ENCODE results near the gene ALPG.
"Not testable (repeated sequence)": the region's sequence is repeated elsewhere in the genome, so short reads cannot be mapped to it uniquely, and the experiment has no call there.

ALPG gene

DNA sequence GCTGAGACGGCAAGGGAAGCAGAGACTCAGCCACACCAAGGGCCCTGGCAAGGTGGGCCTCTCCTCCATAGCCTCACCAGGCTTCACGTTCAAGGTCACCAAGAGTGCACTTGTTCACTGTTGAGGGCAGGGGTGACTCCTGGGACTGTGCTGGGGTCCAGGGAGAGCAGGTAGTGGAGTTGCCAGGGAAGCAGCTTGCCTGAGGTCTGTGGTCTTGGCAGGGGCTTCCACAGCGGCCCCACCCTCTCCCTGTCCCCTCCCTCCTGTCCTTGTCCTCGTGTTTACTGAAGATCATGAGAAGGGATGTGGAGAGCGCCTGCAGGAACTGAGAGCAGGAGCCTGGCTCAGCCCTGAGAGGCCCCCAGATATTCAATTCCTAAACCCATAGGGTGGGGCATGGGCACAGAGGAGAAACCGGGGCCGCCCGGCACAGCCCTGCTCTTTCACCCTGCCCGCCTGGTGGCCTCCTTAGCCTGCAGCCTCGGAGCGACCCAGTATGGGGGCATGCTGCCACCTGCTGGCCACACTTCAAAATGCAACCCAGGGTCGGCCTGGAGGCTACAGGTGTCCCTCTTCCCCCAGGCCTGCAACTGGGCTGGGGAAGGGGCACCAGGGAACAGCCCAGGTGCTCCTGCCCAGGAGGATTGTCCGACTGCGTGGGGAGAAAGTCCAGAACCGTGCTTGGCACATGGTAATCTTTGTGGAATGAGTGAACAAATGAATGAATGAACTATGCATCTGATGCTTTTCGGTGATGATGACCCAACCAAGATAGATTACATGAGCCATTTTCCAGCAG, 33.8 kb downstream of the ALPG start:
- DNase-seq (ENCODE audit: low read depth in 2 of 2), result peak; percentile 78 to 91

- no peak for DNase-seq (ENCODE audit: low read depth in 2 of 2)
Measured at GRCh38 chr2:232441147-232441651, 34.6 kb downstream of the ALPG start.

- DNase-seq (ENCODE audit: low read depth in 2 of 2), result not testable (repeated sequence)
Measured at GRCh38 chr2:232441922-232442321, 35.3 kb downstream of the ALPG start.

GRCh38 chr2:232442431-232442830, 35.8 kb downstream of the ALPG start:
- DNase-seq (ENCODE audit: low read depth in 2 of 2), result not testable (repeated sequence)

DNA sequence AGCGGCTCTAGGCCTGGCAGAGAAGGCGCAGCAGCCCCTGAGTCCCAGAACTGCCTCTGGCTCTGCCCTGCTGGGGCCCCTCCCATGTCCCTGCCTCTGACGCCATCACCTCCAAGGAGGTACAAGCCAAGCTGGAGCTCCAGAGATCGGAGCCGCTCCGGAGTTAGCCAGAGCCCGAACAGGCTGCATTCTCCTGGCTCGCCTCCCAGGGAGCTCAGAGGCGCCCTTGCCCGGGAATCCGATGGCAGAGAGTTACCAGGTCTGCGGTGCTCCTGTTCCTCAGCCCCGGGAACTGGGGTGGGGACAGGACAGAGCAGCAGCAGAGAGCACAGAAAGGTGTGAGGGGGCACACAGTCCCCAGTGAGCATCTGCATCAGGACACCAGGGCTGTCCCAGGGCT, 36.4 kb downstream of the ALPG start:
- not testable (repeated sequence) for DNase-seq (ENCODE audit: low read depth in 2 of 2)

- DNase-seq (ENCODE audit: low read depth in 2 of 2), result not testable (repeated sequence)
Measured at GRCh38 chr2:232443669-232444408, 37.2 kb downstream of the ALPG start.

- DNase-seq (ENCODE audit: low read depth in 2 of 2), result peak; percentile 61 to 75
Measured at GRCh38 chr2:232444409-232445148, 37.9 kb downstream of the ALPG start.

GRCh38 chr2:232445149-232445885, 38.7 kb downstream of the ALPG start:
- DNase-seq (ENCODE audit: low read depth in 2 of 2), result not testable (repeated sequence)

DNA sequence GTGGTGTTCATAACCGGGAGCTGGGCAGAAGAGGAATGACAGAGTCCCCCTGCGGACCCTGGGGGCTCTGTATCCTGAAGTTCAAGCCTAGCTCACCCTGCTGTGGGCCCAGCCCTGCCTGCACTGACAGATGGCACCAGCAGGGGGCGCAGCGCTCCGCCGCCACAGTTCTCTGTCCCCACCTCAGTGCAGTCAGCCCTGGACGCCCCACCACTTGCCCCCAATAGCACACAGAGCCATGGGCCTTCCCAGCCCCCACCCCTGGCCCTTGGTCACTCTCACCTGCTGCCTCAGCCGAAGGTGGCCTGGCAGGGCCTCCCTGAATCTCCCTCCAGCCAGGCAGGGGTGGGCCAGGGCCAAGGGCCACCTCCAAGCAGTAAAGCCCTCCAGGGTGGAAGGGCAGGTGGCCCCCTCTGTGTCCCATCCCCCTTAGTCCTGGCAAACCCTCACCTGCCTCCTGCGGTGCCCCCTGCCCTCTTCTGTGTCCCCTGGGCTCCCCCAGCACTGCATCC, 39.7 kb downstream of the ALPG start:
- not testable (repeated sequence) for DNase-seq (ENCODE audit: low read depth in 2 of 2)

DNA sequence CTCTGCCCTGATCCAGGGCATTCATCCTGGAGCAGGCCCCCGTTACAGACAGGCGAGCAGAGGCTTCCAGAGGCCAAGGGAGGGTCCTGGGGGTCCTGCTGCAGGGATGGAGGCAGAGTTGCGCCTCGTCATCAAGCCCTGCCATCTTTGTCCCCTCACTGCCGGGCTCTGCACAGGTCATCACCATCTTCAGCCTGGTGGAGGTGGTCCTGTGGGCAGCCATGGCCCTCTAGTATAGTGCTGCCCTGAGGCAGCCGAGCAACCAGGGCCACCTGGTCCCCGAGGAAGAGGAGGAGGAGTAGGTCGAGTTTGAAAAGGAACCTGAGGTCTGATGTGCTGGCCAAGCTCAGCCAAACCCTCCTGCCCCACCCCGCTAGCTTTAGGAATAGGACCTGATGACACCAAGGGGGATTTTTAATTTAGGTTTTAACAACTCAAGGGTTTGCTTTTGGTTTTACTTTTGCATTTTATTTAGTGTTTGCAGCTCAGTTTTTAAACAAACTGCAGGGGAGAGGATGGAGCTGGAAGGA, 40.5 kb downstream of the ALPG start:
- DNase-seq (ENCODE audit: low read depth in 2 of 2), result no peak

DNA sequence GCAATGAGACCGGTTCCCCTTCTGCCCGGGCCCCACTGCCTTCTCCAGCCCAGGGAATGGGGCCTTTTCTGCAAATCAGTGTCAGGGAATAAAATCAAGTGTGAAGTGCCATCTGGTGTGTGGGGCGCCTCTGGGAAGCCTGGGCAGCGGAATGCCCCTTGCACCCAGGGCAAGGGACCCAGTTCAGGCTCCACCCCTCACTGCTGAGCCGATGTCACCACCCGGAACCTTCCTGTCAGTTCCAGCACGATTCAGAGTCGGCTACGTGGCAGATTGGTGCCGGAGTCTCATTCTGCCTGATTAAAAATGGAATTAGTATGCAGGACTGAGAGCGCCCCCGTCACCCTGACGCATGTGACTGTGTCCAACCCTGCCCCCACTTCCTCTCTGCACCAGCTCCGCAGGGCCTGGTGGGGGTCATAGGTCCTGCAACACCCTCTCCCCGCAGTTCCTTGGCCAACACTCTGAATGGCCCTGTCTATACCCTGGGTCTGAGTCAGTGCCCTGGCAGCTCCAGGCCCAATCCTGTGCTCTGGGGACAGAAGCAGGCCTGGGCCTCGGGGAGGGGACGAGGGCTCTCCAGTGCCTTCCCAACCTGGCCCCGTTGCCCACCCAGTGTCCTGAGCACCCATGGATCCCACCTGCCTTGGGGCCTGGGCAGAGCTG, 41.1 kb downstream of the ALPG start:
- no peak for DNase-seq (ENCODE audit: low read depth in 2 of 2)

DNA sequence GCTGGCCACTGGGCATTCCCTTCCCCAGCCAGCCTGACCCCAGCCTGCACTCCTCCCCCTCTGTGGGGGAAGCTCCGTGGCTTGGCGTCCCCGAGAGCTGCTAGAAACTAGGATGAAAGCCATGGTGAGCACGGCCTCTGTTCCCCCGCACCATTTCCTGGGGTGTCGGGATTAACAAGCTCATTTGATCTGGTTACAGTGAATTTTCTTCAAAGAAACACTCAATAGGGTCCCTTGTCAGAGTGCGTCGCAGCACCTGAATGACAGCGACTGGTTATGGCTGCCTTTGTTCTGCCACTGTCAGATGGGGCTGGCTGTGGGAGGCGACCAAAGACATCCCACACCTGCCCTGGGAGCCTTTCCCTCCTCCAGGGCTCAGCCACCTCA, 41.7 kb downstream of the ALPG start:
- no peak for DNase-seq (ENCODE audit: low read depth in 2 of 2)

DNA sequence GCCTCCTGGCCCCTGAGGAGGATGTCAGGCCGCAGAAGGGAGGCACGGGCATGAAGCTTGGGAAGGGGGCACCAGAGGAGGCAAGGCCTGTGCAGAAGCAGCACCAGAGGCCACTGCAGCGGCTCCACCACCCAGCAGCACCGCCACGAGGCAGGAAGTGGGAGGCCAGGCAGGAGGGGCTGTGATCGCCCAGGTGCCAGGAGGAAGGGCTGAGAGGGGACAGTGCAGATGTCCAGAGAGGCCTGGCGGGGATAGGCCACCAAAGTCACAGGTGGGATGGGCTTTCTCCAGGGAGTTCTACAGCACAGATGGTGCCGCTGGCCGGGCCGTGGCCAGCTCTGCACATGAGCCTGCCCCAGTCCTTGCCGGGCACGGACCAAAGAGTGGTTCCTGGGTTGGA, 43.3 kb downstream of the ALPG start:
- no peak for DNase-seq (ENCODE audit: low read depth in 2 of 2)

DNA sequence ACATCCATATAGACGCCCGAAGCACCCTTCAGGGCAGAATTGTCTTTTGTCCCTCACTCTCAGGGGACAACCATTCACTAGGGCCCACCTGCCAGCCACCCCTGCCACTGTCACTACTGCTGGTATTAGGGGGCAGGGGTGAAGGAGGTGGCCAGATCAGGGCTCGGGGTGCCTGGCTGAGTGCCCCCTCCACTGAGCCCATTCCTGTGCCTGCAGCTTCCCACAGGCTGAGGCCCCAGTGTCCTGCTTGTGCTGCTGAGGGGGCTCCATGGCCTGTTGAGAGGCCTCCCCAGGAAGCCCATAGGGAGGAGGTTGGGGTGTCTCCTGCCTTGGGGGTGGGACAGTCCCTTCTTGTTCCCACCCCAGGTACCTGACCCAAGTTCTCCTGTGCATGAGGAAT, 45.0 kb downstream of the ALPG start:
- not testable (repeated sequence) for DNase-seq (ENCODE audit: low read depth in 2 of 2)

DNA sequence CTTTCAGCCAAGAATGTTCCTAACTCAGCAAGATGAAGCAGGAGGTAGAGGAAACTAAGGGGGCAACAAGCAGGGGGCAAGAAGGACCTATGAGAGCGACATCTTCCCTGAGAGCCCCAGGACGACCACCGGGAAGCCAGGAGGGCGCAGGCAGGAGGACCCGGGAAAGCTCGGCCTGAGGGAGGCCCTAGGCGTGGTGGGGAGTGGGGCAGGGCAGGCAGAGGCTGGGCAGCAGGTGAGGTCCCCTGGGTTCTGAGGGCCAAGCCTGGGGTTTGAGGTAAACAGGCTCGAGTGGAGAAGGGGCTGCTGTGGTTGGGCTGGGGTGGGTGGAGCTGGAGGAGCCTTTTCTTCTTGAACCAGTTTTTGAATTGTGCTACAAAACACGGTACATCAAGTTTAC, 48.0 kb downstream of the ALPG start:
- DNase-seq (ENCODE audit: low read depth in 2 of 2), result no peak

DNA sequence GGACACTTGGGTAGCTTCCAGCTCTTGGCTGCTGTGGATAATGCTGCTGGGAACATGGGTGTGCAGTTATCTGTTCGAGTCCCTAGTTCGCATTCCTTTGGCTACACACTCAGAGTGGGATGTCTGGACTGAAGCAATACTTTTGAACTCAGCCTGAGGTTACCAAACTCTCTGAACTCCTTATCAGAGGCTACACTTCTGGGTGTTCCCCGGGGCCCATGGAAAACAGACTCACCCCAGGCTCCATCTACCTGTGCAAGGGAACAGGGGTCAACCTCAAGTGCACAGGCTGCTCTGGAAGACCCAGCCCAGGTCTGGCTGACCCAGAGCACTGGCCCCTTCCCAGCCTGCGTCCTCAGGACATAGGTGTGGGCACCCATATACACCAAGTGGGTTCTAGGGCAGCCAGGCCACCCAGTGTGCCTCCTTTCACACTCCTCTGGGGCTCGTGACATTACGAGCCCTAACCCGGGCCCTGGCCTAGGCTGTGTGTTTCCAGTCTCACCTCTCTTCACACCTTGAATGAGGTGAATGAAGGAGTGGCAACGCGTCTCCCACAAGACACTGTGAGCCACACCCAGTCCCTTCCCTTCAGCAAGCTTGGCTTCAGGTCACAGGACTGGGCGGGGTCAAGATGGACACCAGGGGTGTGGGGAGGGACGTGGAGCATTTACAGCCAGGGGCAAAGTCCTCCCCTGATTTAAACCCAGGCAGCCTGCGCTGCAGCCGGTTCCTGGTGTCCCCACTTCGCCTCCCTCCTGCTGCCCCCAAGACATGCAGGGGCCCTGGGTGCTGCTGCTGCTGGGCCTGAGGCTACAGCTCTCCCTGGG, 49.0 kb downstream of the ALPG start, which contains the start of gene ALPI:
ALPI (plus strand) TSS at position 728 of the 830 bp plus-strand sequence; CDS start at position 775, 47 bp downstream.
- DNase-seq (ENCODE audit: low read depth in 2 of 2), result no peak

DNA sequence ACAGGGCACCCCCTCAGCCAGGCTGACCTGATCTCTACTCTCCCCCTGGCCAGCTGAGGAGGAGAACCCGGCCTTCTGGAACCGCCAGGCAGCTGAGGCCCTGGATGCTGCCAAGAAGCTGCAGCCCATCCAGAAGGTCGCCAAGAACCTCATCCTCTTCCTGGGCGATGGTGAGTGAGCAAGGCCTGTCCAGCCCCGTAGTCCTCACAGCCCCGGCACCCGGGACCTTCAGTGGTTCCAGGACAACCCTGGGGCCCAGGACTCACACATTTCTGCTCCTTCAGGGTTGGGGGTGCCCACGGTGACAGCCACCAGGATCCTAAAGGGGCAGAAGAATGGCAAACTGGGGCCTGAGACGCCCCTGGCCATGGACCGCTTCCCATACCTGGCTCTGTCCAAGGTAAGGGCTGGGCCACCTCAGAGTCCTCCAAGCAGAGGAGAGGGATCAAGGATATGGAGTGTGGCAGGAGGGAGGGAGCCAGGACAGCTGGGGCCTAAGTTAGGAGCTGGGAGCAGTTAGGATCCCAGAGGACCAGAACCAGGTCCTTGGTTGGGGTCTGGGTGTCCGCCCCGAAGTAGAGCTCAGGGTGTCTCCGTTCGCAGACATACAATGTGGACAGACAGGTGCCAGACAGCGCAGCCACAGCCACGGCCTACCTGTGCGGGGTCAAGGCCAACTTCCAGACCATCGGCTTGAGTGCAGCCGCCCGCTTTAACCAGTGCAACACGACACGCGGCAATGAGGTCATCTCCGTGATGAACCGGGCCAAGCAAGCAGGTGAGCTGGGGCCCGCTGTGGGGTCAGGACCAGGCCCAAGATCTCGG, 49.9 kb downstream of the ALPG start:
- DNase-seq (ENCODE audit: low read depth in 2 of 2), result no peak
